ENCODE measurements around the gene B4GALT4. TPM values are rescaled to one million over a fixed set of nuclear protein-coding genes. Genes with fewer than 3 reads are reported as not detected.

B4GALT4 gene
- polyA plus RNA-seq, 2 of the 4 experiments (the other 2 are of a cell fraction) = 101 to 193 TPM

- TF ChIP-seq, protein P1, sequence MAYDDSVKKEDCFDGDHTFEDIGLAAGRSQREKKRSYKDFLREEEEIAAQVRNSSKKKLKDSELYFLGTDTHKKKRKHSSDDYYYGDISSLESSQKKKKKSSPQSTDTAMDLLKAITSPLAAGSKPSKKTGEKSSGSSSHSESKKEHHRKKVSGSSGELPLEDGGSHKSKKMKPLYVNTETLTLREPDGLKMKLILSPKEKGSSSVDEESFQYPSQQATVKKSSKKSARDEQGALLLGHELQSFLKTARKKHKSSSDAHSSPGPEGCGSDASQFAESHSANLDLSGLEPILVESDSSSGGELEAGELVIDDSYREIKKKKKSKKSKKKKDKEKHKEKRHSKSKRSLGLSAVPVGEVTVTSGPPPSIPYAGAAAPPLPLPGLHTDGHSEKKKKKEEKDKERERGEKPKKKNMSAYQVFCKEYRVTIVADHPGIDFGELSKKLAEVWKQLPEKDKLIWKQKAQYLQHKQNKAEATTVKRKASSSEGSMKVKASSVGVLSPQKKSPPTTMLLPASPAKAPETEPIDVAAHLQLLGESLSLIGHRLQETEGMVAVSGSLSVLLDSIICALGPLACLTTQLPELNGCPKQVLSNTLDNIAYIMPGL (CRISPR knock-in tag; IDR thresholded peaks at IDR 0.05; ENCODE audit: borderline replicate concordance) = no peak
- TF ChIP-seq CHD4 (IDR thresholded peaks at IDR 0.05; ENCODE audit: borderline replicate concordance) (no peak), RCOR1 (IDR thresholded peaks at IDR 0.05; ENCODE audit: low read depth, low read length) (no peak), RFX5 (IDR thresholded peaks at IDR 0.05) (no peak), RARB (CRISPR knock-in tag; IDR thresholded peaks at IDR 0.05) (no peak), PHF8 (IDR thresholded peaks at IDR 0.05; ENCODE audit: borderline replicate concordance, low read depth) (no peak), CEBPB (IDR thresholded peaks at IDR 0.05) (no peak), MAFK (IDR thresholded peaks at IDR 0.05; ENCODE audit: partially characterized antibody) (no peak)
Observed at GRCh38 chr3:119234610-119235009, 6.1 kb downstream of the B4GALT4 start (continued).

- no peak overlapping the region for H3K4me2 ChIP-seq
- DNase-seq (ENCODE audit: low read depth in 1 of 2, low spot score in 1 of 2) = no peak
- H3K4me3 ChIP-seq = no peak overlapping the region
- FAIRE-seq = no peak
- CTCF ChIA-PET = interaction anchor here (1.2 to 9.1 kb wide), 2 partner anchors 10 to 46 kb away, joined by 3 to 47 read pairs; partner anchors contain the start of gene B4GALT4
- H3K27ac ChIP-seq = no peak overlapping the region
- ATAC-seq = no peak
- no peak for TF ChIP-seq FOSB (CRISPR knock-in tag; IDR thresholded peaks at IDR 0.05)
- TF ChIP-seq, protein P1 (CRISPR knock-in tag; IDR thresholded peaks at IDR 0.05; ENCODE audit: borderline replicate concordance) = no peak
- no peak for TF ChIP-seq POLR2AphosphoS2 (conservative IDR thresholded peaks at IDR 0.05; ENCODE audit: low read length)
- TF ChIP-seq ZFP36 (IDR thresholded peaks at IDR 0.05; ENCODE audit: borderline replicate concordance, partially characterized antibody) = no peak
- TF ChIP-seq PBX3 (IDR thresholded peaks at IDR 0.05) = no peak
- no peaks in the 10 kb centered on the region for H3K9me3 ChIP-seq
- POLR2A ChIA-PET = interaction anchor here (2.8 kb wide), 1 partner anchor 10 kb away, joined by 13 read pairs; the partner anchor contains the start of gene B4GALT4
- H3K4me1 ChIP-seq = peaks cover 67% of the 10 kb centered on the region
Observed at GRCh38 chr3:119230745-119231144, 9.9 kb downstream of the B4GALT4 start.

- TF ChIP-seq HEYL (CRISPR knock-in tag; IDR thresholded peaks at IDR 0.05) = no peak
- TF ChIP-seq EHF (CRISPR knock-in tag; IDR thresholded peaks at IDR 0.05) = no peak
- TF ChIP-seq EHMT2 (IDR thresholded peaks at IDR 0.05; ENCODE audit: low read depth) = no peak
- no peak for TF ChIP-seq HDAC2 (IDR thresholded peaks at IDR 0.05)
- TF ChIP-seq USF2 (IDR thresholded peaks at IDR 0.05) = no peak
- TF ChIP-seq, protein P1 (CRISPR knock-in tag; IDR thresholded peaks at IDR 0.05; ENCODE audit: borderline replicate concordance) = no peak
- no peak for TF ChIP-seq E2F6 (IDR thresholded peaks at IDR 0.05; ENCODE audit: borderline replicate concordance, low read depth)
- TF ChIP-seq KDM5A (IDR thresholded peaks at IDR 0.05) = no peak
- TF ChIP-seq, protein P2, sequence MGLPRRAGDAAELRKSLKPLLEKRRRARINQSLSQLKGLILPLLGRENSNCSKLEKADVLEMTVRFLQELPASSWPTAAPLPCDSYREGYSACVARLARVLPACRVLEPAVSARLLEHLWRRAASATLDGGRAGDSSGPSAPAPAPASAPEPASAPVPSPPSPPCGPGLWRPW (IDR thresholded peaks at IDR 0.05) = no peak
- no peak for TF ChIP-seq FOXS1 (CRISPR knock-in tag; IDR thresholded peaks at IDR 0.05)
- ChIA-PET CTCF (interaction anchor here (9.1 kb wide), 1 partner anchor 11 kb away, joined by 47 read pairs; the partner anchor contains the start of gene B4GALT4), POLR2A (interaction anchor here (2.8 kb wide), 1 partner anchor 11 kb away, joined by 13 read pairs; the partner anchor contains the start of gene B4GALT4)
- FAIRE-seq (no peak), ATAC-seq (no peak), DNase-seq (ENCODE audit: low read depth in 1 of 2, low spot score in 1 of 2) (no peak)
- WGBS (ENCODE audit: missing lambda C conversion rate) = 94% methylated on average over 7 of the region's 7 CpGs
- Histone ChIP-seq H3K9me3 (no peaks in the 10 kb centered on the region), H3K27ac (no peak overlapping the region), H3K4me1 (peaks cover 66% of the 10 kb centered on the region), H3K4me3 (no peak overlapping the region), H3K4me2 (no peak overlapping the region)
Observed at GRCh38 chr3:119230071-119230470, 10.6 kb downstream of the B4GALT4 start.

Measured in A549 (cell line).